ENCODE data around the gene EPB41L4A. TPM values are rescaled to one million over a fixed set of nuclear protein-coding genes. Genes with fewer than 3 reads are reported as not detected.

EPB41L4A gene
- total and polyA plus RNA-seq, 2 donors (not counting 3 experiments of a cell fraction or from before 2014, with no cell fraction given), result 6.0 to 17.9 TPM

GRCh38 chr5:112237456-112237855, 181.6 kb downstream of the EPB41L4A start:
- intact Hi-C loops (cut with micrococcal nuclease), result no loop called here
- no peak for DNase-seq (ENCODE audit: low read depth, low spot score)
- FAIRE-seq, result no peak
- no peaks in the 10 kb centered on the region for H3K9me1 ChIP-seq (replicated peaks; ENCODE audit: control insufficient read depth, extremely low read depth, insufficient read depth, low read length)
- POLR2A ChIA-PET, result no interaction called here
- H3K9ac ChIP-seq (replicated peaks; ENCODE audit: extremely low read depth, insufficient read depth, low read length), result no peak overlapping the region
- H4K20me1 ChIP-seq (replicated peaks; ENCODE audit: control insufficient read depth, extremely low read depth, insufficient read depth, low read length), result no peaks in the 10 kb centered on the region
- no peaks in the 10 kb centered on the region for H3K79me2 ChIP-seq (ENCODE audit: control insufficient read depth, insufficient read depth, low read length)
- dilution Hi-C loops (cut with MboI; ENCODE audit: extremely low pct_ligation_motif_present, low sequenced_read_pairs), result no loop called here
- no peaks in the 10 kb centered on the region for H3K36me3 ChIP-seq (ENCODE audit: control insufficient read depth in 2 of 2, extremely low read depth in 1 of 2, insufficient read depth in 2 of 2, low read length in 2 of 2)
- H2AFZ ChIP-seq (ENCODE audit: low read depth, low read length), result no peak overlapping the region
- no peaks in the 10 kb centered on the region for H3K4me1 ChIP-seq (ENCODE audit: control insufficient read depth, extremely low read depth, insufficient read depth, low read length)
- H3K4me3 ChIP-seq (replicated peaks in 1 of 3; ENCODE audit: insufficient read depth in 1 of 3, low read depth in 1 of 3, low read length in 3 of 3), result no peak overlapping the region
- TF ChIP-seq POLR2A (IDR thresholded peaks at IDR 0.05; ENCODE audit: low read depth, low read length) (no peak), POLR2AphosphoS5 (IDR thresholded peaks at IDR 0.05; ENCODE audit: insufficient read depth, low read depth, low read length) (no peak), JUN (IDR thresholded peaks at IDR 0.05; ENCODE audit: borderline replicate concordance, insufficient read depth, insufficient read length, low read depth) (no peak), CTCF (IDR thresholded peaks at IDR 0.05; ENCODE audit: extremely low read depth in 1 of 2, insufficient read depth in 1 of 2, low read depth in 1 of 2, low read length in 2 of 2) (no peak), FOS (IDR thresholded peaks at IDR 0.05; ENCODE audit: borderline replicate concordance, insufficient read depth, low read length) (no peak), GATA2 (IDR thresholded peaks at IDR 0.05; ENCODE audit: insufficient read depth, insufficient read length, low read depth, low read length) (no peak), MAX (IDR thresholded peaks at IDR 0.05; ENCODE audit: insufficient read depth, insufficient read length) (no peak), EZH2 (IDR thresholded peaks at IDR 0.05; ENCODE audit: borderline replicate concordance, low read depth, low read length, severe bottlenecking) (no peak), MYC (IDR thresholded peaks at IDR 0.05; ENCODE audit: low read depth, low read length) (no peak)
- no TSS peak for BruUV-seq (replicated peaks)
- H3K9me3 ChIP-seq (replicated peaks; ENCODE audit: control insufficient read depth, insufficient read depth, low read length), result no peaks in the 10 kb centered on the region
- H3K27me3 ChIP-seq (ENCODE audit: control insufficient read depth in 2 of 2, insufficient read depth in 2 of 2, low read length in 2 of 2), result no peaks in the 10 kb centered on the region
- H3K27ac ChIP-seq (ENCODE audit: insufficient read depth, low read depth, low read length), result no peak overlapping the region
- no peak overlapping the region for H3K4me2 ChIP-seq (ENCODE audit: insufficient read depth, low read length)
- CTCF ChIA-PET, result interaction anchor here (1.0 to 3.0 kb wide), 3 partner anchors 9 to 182 kb away, joined by 3 to 13 read pairs (median 3); partner anchors contain the start of gene EPB41L4A
